HG03060 (cell line): ENCODE measurements around the gene DHRS12.

Experiments used
- ATAC-seq: cut with Tn5 transposase; IDR thresholded peaks from one replicate; pipeline ENCODE4 v1.9.1; 2021; ENCODE audit warnings: low read depth, moderate number of reproducible peaks; ENCODE audit not compliant: unreplicated experiment

The DHRS12 gene

DNA sequence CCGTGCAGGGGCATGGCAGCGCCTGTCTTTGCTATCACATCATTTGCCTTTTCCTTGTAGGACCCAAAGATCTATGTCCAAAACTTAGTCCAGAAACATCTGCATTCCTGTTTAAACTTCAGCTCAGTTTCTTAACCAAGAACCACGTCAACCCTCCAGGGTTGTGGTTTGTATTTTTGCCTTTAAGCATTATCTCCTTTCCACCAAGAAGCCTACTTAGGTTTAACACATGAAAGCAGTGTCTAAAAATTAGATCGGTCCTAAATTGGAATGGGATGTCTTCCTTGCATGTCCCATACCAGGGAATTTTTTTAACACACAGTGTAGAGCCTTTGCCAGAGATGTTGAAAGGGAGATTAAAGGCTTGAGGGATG lies 38.8 kb downstream of the DHRS12 start:
- ATAC-seq: no peak

- ATAC-seq: peak; percentile 73
Measured at GRCh38 chr13:51764184-51765141, 39.5 kb downstream of the DHRS12 start.

GRCh38 chr13:51763486-51763885 lies 40.5 kb downstream of the DHRS12 start:
- ATAC-seq: no peak

GRCh38 chr13:51761643-51762350 lies 42.2 kb downstream of the DHRS12 start:
- no peak for ATAC-seq

DNA sequence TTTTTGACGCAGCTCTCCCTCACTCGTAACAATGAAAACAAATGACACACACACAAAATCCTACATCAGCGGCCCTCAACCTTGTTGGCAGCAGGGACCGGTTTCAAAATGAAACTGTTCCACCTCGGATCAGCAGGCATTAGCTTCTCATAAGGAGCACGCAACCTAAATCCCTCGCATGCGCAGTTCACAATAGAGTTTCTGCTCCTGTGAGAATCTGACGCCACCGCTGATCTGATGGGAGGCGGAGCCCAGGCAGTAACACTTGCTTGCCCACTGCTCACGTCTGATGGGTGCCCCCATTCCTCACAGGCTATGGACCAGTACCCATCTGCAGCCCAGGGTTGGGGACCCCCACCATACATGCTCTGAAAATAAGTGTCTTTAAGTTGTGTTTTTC lies 43.4 kb downstream of the DHRS12 start:
- ATAC-seq: no peak

DNA sequence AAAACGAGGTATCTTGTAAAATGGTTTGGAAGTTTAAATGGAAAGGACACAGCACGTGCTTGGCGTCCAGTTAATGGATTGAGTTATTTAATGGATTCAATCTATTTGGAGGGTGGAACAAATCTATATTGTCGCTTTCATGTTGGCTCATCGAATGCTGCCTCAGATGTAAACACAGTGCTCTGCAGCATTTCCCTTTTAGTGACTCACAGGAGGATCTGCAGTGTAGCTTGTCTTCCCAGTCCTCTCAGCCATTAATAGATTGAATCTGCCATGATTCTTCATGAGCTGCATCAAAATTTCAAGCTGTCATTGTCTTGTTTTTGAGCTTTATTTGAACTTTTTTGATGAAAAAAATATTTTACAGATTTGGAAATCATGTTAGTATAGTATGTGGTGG lies 44.7 kb downstream of the DHRS12 start:
- no peak for ATAC-seq

DNA sequence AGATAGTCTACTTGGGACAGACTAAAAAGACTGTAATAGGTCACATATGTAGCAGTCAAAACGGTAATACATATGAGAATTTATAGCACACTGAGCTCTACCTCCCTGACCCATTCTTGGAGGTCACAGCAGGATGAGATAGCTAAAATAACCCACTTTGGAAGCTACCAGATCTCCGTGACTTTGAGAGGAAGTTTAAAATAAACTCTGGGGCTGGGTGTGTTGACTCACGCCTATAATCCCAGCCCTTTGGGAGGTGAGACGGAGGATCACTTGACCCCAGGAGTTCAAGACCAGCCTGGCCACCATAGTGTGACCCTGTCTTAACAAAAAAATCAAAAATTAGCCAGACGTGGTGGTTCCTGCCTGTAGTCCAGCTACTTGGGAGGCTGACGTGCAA lies 45.3 kb downstream of the DHRS12 start:
- ATAC-seq: no peak

DNA sequence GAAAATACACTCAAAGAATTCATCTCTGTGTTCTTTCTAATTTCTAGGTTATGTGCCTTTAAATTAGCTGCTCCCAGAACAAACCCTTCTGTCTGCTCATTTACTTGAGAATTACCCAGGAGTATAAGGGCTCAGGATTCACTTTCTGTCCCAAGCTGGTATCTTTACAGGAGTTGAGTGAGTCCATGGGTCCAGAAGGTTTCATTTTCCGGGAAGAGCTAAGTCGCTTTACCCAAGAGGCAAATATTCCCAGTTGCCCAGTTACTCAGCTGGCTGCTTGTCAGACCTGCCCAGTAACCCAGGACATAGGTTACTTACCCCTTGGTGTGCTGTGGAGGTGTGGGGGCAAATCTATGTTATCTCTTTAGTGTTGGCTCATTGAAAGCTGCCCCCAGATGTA lies 47.3 kb downstream of the DHRS12 start:
- no peak for ATAC-seq

GRCh38 chr13:51747438-51748434 lies 56.2 kb downstream of the DHRS12 start:
- no peak for ATAC-seq

DNA sequence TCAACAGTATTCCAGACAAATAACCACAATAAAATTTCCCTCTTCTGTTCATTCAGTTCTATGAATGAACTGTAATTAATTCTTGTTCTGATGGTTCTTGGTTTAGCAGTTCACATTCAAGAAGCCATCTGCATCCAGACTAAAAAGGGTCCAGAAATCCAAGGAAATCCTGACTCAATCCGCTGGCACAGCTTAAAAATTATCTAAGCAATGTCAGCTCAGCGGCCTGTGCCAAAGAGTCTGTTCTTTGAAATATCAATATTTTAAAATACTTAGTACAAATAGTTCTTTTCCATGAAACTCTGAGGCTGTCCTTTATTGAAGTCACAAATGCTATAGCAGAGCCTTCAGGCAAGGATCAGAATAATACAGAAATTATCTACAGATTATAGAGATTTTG lies 57.2 kb downstream of the DHRS12 start:
- no peak for ATAC-seq

GRCh38 chr13:51745243-51745642 lies 58.7 kb downstream of the DHRS12 start:
- no peak for ATAC-seq

DNA sequence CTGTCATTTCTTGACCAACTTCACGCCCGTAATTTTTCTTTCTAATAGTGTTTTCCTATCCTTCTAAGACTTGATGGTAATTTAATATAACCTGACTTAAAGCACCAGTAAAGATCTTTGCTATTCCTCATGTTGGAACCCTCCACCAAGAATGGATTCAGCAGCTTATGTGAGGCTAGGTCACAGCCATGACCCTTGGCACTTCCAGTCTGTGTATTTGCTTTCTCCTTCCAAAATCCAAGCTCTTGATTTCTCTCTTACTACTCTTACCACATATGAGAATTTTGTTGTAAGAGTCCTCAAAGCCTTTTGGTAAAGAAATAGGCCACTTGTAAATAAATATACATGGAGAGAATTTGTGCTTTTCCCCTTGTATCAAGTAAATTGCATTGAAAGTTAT lies 61.4 kb downstream of the DHRS12 start:
- ATAC-seq: no peak

DNA sequence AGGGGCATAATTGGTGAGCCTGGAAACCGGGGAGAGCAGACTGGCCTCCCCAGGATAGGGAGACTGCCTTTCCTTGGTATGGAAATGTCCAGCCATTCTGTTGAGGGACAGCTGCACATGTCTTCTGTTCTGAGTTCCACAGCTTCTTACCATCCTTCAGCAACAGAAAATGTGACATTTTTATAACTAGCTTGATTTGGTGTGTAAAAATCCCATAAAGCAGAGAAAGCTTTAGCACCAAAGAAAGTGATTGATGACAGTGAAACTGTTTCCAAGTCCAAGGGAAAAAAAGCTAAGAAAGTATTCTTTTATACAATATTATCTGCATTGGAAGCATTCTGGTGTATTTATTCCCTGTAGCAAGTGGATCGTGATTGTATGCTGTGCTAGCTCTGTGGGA lies 61.9 kb downstream of the DHRS12 start:
- ATAC-seq: no peak

GRCh38 chr13:51740698-51741097 lies 63.3 kb downstream of the DHRS12 start:
- no peak for ATAC-seq

- no peak for ATAC-seq
Measured at GRCh38 chr13:51739027-51739764, 64.8 kb downstream of the DHRS12 start.

GRCh38 chr13:51738226-51738905 lies 65.6 kb downstream of the DHRS12 start:
- ATAC-seq: no peak

DNA sequence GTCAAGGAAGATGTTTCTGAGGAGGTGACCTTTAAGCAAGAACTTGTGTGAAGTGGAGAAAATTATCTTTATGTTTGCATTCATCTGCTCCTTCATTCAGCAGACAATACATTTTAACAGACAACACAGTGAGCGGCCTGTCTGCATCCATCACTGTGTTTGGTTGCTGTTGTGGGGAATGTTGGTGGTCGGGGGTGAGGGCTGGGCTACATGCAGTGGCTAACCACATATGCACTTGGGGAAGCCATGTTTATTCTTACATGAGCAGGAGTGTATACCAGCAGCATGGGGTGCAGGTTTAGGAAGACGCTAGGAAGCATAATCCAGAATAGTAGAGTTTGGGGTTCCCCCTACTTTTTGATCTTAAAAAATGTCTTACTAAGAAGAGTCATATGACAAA lies 66.4 kb downstream of the DHRS12 start:
- ATAC-seq: no peak

DNA sequence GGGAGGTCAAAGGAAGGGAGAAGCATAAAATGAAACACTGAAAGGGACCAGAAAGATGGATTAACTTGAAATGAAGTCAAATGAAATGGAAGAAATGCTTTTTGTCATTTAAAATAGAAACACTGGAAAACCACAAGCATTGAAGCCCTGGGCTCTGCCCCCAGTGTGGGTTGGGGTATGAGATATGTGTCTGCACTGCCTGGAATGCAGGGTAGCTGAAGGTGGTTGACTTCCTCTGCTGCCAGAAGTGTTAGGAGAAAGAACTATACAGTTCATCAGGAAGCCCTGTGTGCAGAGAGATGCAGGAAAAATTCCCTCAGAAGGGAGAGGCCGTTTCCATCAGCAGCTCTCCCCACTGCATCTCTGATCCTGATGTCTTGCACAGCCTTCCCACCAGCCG lies 69.2 kb downstream of the DHRS12 start:
- ATAC-seq: no peak
